Measurements from ENCODE around the gene MRPS18B. TPM values are rescaled to one million over a fixed set of nuclear protein-coding genes. Genes with fewer than 3 reads are reported as not detected.
"Not testable (repeated sequence)": the region's sequence is repeated elsewhere in the genome, so short reads cannot be mapped to it uniquely, and the experiment has no call there.

The MRPS18B gene
- total and polyA plus RNA-seq, 10 donors: 41.2 to 74.0 (median 51.8) TPM

DNA sequence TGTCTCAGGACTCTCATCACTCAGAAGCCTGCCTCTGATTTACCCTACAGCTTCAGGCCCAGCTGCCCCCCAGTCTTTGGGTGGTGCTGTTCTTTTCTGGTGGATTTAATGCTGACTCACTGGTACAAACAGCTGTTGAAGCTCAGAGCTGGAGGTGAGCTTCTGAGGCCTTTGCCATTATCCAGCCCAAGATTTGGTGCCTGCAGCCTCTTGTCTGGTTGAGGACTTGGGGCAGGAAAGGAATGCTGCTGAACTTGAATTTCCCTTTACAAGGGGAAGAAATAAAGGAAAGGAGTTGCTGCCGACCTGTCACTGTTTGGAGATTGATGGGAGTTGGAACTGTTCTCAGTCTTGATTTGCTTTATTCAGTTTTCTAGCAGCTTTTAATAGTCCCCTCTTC is 26.6 kb upstream of the MRPS18B start:
- peaks cover 0 to 7% (median 0%) of the 10 kb centered on the region in 6 donors for H3K4me1 ChIP-seq
- no peaks in the 10 kb centered on the region for H3K9me3 ChIP-seq
- peak overlapping the region in 1 of 8 donors; percentile 29 for H3K27ac ChIP-seq
- TF ChIP-seq, protein P1, sequence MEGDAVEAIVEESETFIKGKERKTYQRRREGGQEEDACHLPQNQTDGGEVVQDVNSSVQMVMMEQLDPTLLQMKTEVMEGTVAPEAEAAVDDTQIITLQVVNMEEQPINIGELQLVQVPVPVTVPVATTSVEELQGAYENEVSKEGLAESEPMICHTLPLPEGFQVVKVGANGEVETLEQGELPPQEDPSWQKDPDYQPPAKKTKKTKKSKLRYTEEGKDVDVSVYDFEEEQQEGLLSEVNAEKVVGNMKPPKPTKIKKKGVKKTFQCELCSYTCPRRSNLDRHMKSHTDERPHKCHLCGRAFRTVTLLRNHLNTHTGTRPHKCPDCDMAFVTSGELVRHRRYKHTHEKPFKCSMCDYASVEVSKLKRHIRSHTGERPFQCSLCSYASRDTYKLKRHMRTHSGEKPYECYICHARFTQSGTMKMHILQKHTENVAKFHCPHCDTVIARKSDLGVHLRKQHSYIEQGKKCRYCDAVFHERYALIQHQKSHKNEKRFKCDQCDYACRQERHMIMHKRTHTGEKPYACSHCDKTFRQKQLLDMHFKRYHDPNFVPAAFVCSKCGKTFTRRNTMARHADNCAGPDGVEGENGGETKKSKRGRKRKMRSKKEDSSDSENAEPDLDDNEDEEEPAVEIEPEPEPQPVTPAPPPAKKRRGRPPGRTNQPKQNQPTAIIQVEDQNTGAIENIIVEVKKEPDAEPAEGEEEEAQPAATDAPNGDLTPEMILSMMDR (IDR thresholded peaks at IDR 0.05 in 8 of 11, conservative IDR thresholded peaks at IDR 0.05 in 3 of 11): no peak
- TF ChIP-seq POLR2A (IDR thresholded peaks at IDR 0.05): no peak
- TF ChIP-seq POLR2AphosphoS5 (IDR thresholded peaks at IDR 0.05): no peak
- no peak for DNase-seq
- peaks cover 0 to 98% (median 75%) of the 10 kb centered on the region in 6 donors for H3K36me3 ChIP-seq
- WGBS, 5 donors: 33 to 59% (median 54%) methylated on average over 1 of the region's 1 CpG
- no peak overlapping the region for H3K4me3 ChIP-seq
- no peaks in the 10 kb centered on the region for H3K27me3 ChIP-seq (replicated peaks in 1 of 7)
- intact Hi-C loops (cut with DNase I; ENCODE audit: low total_unique reads): no loop called here

DNA sequence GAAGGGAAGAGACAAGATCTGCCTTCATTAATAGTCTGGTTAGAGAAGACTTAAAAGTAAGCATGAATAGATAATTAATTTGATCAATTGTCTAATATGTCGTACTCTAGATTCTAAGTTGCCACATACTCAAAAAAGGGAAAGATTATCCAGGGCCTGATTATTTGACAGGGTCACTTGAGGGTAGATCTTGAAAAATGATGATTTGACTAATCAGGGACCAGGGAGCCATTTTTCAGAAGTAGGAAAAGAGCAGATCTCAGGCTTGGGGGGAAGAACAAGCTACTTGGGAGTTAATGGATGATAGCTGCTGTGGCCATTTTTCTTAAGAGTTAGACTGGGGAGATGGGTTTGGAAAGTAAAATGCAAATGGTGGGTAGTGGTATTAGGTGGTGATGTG is 25.4 kb upstream of the MRPS18B start:
- Histone ChIP-seq H3K36me3 (peaks cover 0 to 90% (median 63%) of the 10 kb centered on the region in 6 donors), H3K4me3 (no peak overlapping the region), H3K27me3 (replicated peaks in 1 of 7) (no peaks in the 10 kb centered on the region), H3K4me1 (peaks cover 0 to 12% (median 1%) of the 10 kb centered on the region in 6 donors), H3K9me3 (no peaks in the 10 kb centered on the region), H3K27ac (no peak overlapping the region)
- no peak for TF ChIP-seq POLR2A (IDR thresholded peaks at IDR 0.05)
- no peak for TF ChIP-seq POLR2AphosphoS5 (IDR thresholded peaks at IDR 0.05)
- TF ChIP-seq, protein P1 (IDR thresholded peaks at IDR 0.05 in 8 of 11, conservative IDR thresholded peaks at IDR 0.05 in 3 of 11): no peak
- WGBS, 5 donors: 90 to 97% (median 92%) methylated on average over 1 of the region's 1 CpG
- no peak for DNase-seq
- intact Hi-C loops (cut with DNase I; ENCODE audit: low total_unique reads): no loop called here

DNA sequence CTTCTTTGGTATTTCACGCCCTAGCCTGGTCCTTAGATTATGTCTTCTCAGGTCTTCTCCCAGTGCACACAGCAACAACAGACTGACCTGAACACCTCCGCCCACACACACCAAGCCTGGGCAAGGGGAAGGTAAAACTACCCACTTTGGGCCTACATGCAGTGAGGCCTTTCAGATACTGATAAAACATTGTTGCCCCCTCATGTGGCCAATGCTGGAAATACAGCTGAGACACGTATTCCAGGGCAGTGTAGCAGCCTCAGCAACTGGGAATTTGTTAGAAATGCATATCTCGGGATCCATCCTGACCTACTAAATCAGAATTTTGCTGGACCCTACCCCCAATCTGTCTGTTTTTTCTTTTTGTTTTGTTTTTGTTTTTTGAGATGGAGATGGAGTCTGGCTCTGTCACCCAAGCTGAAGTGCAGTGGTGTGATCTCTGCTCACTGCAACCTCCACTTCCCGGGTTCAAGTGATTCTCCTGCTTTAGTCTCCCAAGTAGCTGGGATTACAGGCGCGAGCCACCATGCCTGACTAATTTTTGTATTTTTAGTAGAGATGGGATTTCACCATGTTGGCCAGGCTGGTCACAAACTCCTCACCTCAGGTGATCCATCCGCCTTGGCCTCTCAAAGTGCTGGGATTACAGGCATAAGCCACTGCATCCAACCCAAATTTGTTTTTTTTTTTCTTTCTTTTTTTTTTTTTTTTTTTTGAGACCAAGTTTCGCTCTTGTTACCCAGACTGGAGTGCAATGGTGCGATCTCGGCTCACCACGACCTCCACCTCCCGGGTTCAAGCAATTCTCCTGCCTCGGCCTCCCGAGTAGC is 20.1 kb upstream of the MRPS18B start:
- intact Hi-C loops (cut with DNase I; ENCODE audit: low total_unique reads): loop anchor here (5.0 kb wide), 2 partner anchors 55 to 115 kb away; no protein-coding TSS in a partner anchor

More for the DNA sequence above, 20.1 kb upstream of the MRPS18B start:
- peaks cover 0 to 48% (median 16%) of the 10 kb centered on the region in 6 donors for H3K4me1 ChIP-seq
- not testable (repeated sequence) for H3K9me3 ChIP-seq; H3K27me3 ChIP-seq (replicated peaks in 1 of 7); H3K4me3 ChIP-seq
- 69 to 80% (median 77%) methylated on average over 15 of the region's 15 CpGs for WGBS, 5 donors
- H3K36me3 ChIP-seq: peaks cover 3 to 69% (median 39%) of the 10 kb centered on the region in 6 donors
- TF ChIP-seq, protein P1 (IDR thresholded peaks at IDR 0.05 in 8 of 11, conservative IDR thresholded peaks at IDR 0.05 in 3 of 11): peak; percentile 70 to 93 (median 86)
- TF ChIP-seq POLR2AphosphoS5 (IDR thresholded peaks at IDR 0.05): peak in 2 of 3 donors; percentile 6 to 74
- peak overlapping the region in 1 of 8 donors; percentile 9 for H3K27ac ChIP-seq
- peak; percentile 79 for DNase-seq

All from spleen (tissue), 11 donors.